Panc1 (cell line): ENCODE results near the gene ZNF462.

Experiments
- POLR2AphosphoS5 ChIP-seq: IDR thresholded peaks from 2 replicates; pipeline ENCODE4 v1.6.1; 2012; ENCODE audit warnings: mild to moderate bottlenecking, low read depth, low read length, moderate library complexity
- TCF7L2 ChIP-seq: IDR thresholded peaks from 2 replicates; pipeline ENCODE4 v1.6.1; 2011; ENCODE audit warnings: mild to moderate bottlenecking, low read depth, low read length, inconsistent platforms
- TF ChIP-seq, protein P1 (sequence below): fragments of 450-650 bp; IDR thresholded peaks from 2 replicates; pipeline ENCODE4 v1.5.1; 2017; ENCODE audit warnings: mild to moderate bottlenecking
- TF ChIP-seq, protein P2 (sequence below), 2 experiments: IDR thresholded peaks; 2 replicates each; pipeline ENCODE4 v1.6.1; 2011 to 2012; ENCODE audit warnings: low read depth in 2 of 2, control low read depth in 1 of 2, low read length in 1 of 2, mild to moderate bottlenecking in 1 of 2, moderate library complexity in 1 of 2; ENCODE audit not compliant: insufficient read depth in 1 of 2

GRCh38 chr9:106866243-106866642, 3.3 kb downstream of the ZNF462 start:
- TF ChIP-seq, protein P1, sequence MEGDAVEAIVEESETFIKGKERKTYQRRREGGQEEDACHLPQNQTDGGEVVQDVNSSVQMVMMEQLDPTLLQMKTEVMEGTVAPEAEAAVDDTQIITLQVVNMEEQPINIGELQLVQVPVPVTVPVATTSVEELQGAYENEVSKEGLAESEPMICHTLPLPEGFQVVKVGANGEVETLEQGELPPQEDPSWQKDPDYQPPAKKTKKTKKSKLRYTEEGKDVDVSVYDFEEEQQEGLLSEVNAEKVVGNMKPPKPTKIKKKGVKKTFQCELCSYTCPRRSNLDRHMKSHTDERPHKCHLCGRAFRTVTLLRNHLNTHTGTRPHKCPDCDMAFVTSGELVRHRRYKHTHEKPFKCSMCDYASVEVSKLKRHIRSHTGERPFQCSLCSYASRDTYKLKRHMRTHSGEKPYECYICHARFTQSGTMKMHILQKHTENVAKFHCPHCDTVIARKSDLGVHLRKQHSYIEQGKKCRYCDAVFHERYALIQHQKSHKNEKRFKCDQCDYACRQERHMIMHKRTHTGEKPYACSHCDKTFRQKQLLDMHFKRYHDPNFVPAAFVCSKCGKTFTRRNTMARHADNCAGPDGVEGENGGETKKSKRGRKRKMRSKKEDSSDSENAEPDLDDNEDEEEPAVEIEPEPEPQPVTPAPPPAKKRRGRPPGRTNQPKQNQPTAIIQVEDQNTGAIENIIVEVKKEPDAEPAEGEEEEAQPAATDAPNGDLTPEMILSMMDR = no peak
- no peak for TF ChIP-seq POLR2AphosphoS5
- TF ChIP-seq, protein P2, sequence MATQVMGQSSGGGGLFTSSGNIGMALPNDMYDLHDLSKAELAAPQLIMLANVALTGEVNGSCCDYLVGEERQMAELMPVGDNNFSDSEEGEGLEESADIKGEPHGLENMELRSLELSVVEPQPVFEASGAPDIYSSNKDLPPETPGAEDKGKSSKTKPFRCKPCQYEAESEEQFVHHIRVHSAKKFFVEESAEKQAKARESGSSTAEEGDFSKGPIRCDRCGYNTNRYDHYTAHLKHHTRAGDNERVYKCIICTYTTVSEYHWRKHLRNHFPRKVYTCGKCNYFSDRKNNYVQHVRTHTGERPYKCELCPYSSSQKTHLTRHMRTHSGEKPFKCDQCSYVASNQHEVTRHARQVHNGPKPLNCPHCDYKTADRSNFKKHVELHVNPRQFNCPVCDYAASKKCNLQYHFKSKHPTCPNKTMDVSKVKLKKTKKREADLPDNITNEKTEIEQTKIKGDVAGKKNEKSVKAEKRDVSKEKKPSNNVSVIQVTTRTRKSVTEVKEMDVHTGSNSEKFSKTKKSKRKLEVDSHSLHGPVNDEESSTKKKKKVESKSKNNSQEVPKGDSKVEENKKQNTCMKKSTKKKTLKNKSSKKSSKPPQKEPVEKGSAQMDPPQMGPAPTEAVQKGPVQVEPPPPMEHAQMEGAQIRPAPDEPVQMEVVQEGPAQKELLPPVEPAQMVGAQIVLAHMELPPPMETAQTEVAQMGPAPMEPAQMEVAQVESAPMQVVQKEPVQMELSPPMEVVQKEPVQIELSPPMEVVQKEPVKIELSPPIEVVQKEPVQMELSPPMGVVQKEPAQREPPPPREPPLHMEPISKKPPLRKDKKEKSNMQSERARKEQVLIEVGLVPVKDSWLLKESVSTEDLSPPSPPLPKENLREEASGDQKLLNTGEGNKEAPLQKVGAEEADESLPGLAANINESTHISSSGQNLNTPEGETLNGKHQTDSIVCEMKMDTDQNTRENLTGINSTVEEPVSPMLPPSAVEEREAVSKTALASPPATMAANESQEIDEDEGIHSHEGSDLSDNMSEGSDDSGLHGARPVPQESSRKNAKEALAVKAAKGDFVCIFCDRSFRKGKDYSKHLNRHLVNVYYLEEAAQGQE (IDR thresholded peaks at IDR 0.05; ENCODE audit: insufficient read depth in 1 of 2, low read depth in 2 of 2, low read length in 1 of 2) = no peak
- TF ChIP-seq TCF7L2 = no peak
